GM21381 (cell line): Measurements from ENCODE around the gene CCDC71.

Source experiments
- ATAC-seq: cut with Tn5 transposase; IDR thresholded peaks from one replicate; pipeline ENCODE4 v1.9.1; 2021; ENCODE audit warnings: mild to moderate bottlenecking, moderate library complexity; ENCODE audit not compliant: unreplicated experiment

CCDC71 gene

DNA sequence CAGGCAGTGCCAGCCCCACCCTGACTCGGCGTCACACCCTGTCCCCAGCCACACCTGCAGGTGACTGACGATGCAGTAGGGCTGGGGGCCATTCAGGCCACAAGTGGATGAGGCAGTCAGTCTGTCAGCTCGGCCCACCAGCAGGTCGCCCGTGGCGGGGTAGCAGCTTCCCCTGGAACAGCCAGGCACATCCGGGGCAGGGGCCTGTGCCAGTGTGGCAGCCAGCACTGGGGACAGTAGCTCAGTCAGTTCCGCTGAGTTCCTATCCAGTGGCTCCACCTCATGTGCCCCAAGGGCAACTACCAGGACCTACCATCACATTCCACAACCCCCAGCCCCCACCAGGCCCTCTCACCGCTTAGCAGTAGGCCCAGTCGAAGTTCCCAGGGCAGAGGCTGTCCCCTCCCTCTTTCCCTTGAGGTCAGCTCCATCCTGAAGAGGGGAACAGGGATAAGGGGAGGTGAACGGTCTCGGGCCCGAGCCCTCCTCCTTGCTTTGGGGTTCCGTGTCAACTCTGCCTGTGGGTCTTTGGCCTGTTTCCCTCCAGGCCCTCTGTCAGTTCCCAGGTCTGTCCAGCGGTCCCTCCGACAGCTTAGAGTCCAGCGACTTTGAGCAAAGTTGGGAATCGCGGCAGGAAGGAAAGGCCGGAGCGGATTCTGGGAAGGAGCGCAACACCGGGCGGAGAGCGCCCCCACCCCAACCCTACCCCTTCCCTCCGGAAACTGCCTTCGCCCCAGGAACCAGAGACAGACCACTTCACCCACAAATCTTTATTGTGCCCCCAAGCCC, 33.5 kb downstream of the CCDC71 start, which contains the start of gene LAMB2:
TSS of gene LAMB2 (minus strand) at position 614 of the 789 bp plus-strand sequence. CDS start at position 431, 183 bp downstream.
- no peak for ATAC-seq

- ATAC-seq: no peak
Measured at GRCh38 chr3:49132073-49132436, 34.1 kb downstream of the CCDC71 start.

GRCh38 chr3:49131576-49131975, 34.6 kb downstream of the CCDC71 start:
- no peak for ATAC-seq

DNA sequence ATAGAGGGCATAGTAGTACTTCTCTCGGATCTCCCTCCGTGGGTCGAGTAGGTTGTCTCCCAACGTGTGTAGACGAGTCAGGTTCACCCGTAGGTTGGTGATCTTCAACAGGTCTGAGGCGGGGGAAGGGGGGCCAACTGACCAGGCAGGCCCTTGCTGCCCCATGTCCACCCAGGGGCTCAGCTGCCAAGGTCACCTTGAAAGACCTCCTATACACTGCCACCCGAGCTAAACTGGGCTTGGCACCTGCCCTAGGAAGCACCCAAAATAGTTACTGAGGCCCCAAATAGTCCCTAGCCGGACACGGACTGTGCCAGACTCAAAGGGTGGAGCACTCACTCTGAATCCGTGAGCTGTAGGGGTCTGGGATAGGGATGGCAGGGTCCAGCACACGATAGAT, 35.1 kb downstream of the CCDC71 start:
- ATAC-seq: no peak

DNA sequence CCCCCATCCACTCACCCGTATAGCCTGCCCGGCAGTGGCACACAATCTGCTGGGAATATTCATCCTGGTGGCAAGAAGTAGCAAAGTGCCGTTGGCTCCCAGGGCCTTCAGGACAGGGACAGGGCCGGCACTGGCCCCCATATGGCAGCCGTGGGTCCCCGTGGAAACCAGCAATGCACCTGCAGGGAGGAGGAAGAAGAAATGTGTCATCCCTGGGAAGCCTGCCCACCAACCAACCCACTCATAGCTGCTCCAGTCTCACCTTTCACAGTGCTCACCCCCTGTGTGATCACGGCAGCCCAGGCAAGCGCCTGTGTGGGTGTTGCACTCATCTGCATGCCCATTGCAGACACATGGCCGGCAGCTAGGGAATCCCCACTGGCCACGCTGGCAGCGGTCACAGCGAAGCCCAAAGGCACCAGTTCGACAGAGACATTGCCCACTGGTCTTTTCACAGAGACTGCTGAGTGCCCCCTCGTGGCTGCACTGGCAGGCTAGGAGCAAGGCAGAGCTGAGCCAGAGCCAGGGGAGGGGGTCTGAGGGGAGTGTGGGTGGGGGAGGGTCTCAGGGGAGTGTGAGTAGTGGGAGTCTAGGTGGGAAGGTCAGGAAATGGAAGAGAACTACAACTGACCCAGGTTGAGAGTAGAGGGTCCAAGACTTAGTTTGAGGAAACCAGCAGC, 41.0 kb downstream of the CCDC71 start:
- ATAC-seq: no peak

DNA sequence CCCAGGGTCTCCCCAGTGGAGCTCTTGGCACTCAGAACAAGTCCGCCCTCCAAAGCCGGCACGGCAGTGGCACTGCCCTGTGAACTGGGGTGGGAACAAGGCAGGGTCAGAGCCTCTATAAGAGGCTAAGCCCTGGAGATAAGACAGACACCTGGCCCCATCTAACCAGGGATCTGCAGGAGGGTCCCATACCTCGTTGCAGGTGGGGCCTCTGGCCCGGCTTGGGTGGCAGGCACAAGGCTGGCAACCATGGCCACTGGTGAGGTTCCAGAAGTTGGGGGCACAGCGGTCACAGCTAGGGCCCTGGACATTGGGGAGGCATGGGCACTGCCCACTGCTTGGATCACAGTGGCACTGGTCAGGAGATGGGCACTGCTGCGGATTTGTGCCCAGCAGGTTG, 41.9 kb downstream of the CCDC71 start:
- ATAC-seq: no peak

- no peak for ATAC-seq
Measured at GRCh38 chr3:49123687-49124086, 42.4 kb downstream of the CCDC71 start.

DNA sequence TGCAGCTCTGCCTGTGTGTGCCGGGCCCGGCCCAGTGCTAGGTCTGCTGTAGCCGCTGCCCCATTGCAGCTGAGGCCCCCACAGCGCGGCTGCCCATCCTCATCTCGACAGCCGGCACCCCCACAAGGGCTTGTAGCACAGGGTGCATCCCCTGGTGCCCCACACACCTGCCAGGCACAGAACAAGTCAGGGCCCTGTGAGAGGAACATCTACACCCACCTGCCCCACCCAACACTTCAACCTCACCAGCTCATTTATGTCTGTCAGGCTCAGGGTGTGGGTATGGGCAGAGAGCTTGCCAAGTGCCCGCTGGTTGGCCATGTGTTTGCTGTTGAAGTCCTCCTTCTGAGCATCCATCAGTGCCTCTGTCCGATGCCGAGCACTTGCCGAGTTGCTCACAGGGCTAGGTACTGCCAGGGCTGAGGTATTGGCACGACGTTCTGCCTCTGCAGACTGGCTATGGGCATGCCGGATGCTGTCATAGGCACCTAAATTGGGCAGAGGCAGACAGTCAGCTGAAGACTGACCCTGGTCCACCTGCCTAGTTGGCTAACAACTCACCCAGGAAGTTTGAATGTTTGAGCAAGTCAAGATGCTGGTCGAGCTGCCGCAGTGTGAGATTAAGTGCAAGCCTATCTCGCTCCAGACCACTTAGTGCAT, 43.1 kb downstream of the CCDC71 start:
- ATAC-seq: no peak

- ATAC-seq: no peak
Measured at GRCh38 chr3:49122451-49122850, 43.7 kb downstream of the CCDC71 start.

- no peak for ATAC-seq
Measured at GRCh38 chr3:49122022-49122421, 44.1 kb downstream of the CCDC71 start.

GRCh38 chr3:49121132-49121736, 44.9 kb downstream of the CCDC71 start:
- ATAC-seq: peak; percentile 6

- ATAC-seq: peak; percentile 94
Measured at GRCh38 chr3:49120438-49121131, 45.5 kb downstream of the CCDC71 start, which contains the start of gene USP19. Gene USP19, minus strand, starts transcription at chr3:49120823. Its CDS starts 1,678 bp downstream, at chr3:49119145.

DNA sequence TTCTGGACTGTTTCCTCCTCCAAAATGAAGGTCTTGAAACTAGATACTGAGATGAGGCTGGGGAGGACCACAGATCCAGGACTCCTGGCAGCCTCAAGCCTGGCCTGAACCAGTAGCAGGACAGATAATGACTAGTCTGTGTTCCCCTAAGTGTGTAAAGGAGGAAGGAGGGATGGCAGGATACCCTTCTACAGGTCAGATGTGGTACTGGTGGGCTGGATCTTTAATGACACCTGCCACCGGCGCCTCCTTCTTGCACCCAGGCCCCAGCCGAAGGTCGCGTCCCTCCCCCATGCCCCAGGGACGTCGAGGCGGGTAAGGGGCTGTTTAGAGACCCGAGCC, 46.1 kb downstream of the CCDC71 start:
- ATAC-seq: no peak

GRCh38 chr3:49119439-49119838, 46.7 kb downstream of the CCDC71 start:
- ATAC-seq: no peak

- ATAC-seq: no peak
Measured at GRCh38 chr3:49119036-49119435, 47.1 kb downstream of the CCDC71 start.
